ENCODE results near the gene PACS2.

GRCh38 chr14:105445901-105446845, 131.6 kb downstream of the PACS2 start:
- TF ChIP-seq MXI1 (IDR thresholded peaks at IDR 0.05; ENCODE audit: low read depth, low read length): no peak
- TF ChIP-seq CTCF (IDR thresholded peaks at IDR 0.05): no peak
- TF ChIP-seq MAX (IDR thresholded peaks at IDR 0.05; ENCODE audit: low read depth): no peak
- no peak for TF ChIP-seq RAD21 (IDR thresholded peaks at IDR 0.05; ENCODE audit: low read length)
- TF ChIP-seq POLR2AphosphoS5 (IDR thresholded peaks at IDR 0.05; ENCODE audit: low read depth, low read length): no peak
- no peak for TF ChIP-seq REST (IDR thresholded peaks at IDR 0.05; ENCODE audit: low read depth, low read length)
- no peak for TF ChIP-seq TEAD4 (IDR thresholded peaks at IDR 0.05; ENCODE audit: borderline replicate concordance, insufficient read depth)
- TF ChIP-seq EP300 (IDR thresholded peaks at IDR 0.05; ENCODE audit: borderline replicate concordance in 1 of 2, low read depth in 1 of 2, low read length in 1 of 2): no peak
- TF ChIP-seq CHD2 (IDR thresholded peaks at IDR 0.05; ENCODE audit: low read length, partially characterized antibody): no peak
- TF ChIP-seq USF2 (IDR thresholded peaks at IDR 0.05; ENCODE audit: borderline replicate concordance, low read depth, low read length): no peak

Measured in SK-N-SH (cell line).